Suprapubic skin (tissue), 4 donors: Measurements from ENCODE around the gene CCT6B. TPM values are rescaled to one million over a fixed set of nuclear protein-coding genes. Genes with fewer than 3 reads are reported as not detected.
"Not testable (repeated sequence)": the region's sequence is repeated elsewhere in the genome, so short reads cannot be mapped to it uniquely, and the experiment has no call there.

Experiments
- DNase-seq, 2 donors: peaks; one replicate each; pipeline ENCODE4 v3.0.0-alpha.2; 2019; ENCODE audit warnings: low spot score in 2 of 2
- H3K27ac ChIP-seq: fragments of 200-600 bp; sonication (generic); one replicate; pipeline ENCODE4 v1.5.1; 2019
- H3K27me3 ChIP-seq: fragments of 200-600 bp; sonication (generic); one replicate; pipeline ENCODE4 v1.5.1; 2019
- H3K36me3 ChIP-seq: fragments of 200-600 bp; sonication (generic); one replicate; pipeline ENCODE4 v1.5.1; 2019
- H3K4me1 ChIP-seq: fragments of 200-600 bp; sonication (generic); one replicate; pipeline ENCODE4 v1.5.1; 2019
- H3K4me3 ChIP-seq: fragments of 200-600 bp; sonication (generic); one replicate; pipeline ENCODE4 v1.5.1; 2019; ENCODE audit warnings: mild to moderate bottlenecking
- H3K9me3 ChIP-seq: fragments of 200-600 bp; sonication (generic); one replicate; pipeline ENCODE4 v1.5.1; 2019
- EP300 ChIP-seq: sonication (generic); formaldehyde crosslinking; IDR thresholded peaks from one replicate; pipeline ENCODE4 v1.6.1; 2017; ENCODE audit warnings: antibody characterized with exemption
- POLR2A ChIP-seq, 2 donors: fragments of 450-650 bp; IDR thresholded peaks; one replicate each; pipeline ENCODE4 v1.6.1; 2017; ENCODE audit warnings: antibody characterized with exemption in 2 of 2, mild to moderate bottlenecking in 2 of 2, moderate library complexity in 2 of 2
- POLR2AphosphoS5 ChIP-seq, 3 donors: sonication (generic); formaldehyde crosslinking; IDR thresholded peaks; one replicate each; pipeline ENCODE4 v1.6.1; 2017; ENCODE audit warnings: antibody characterized with exemption in 3 of 3
- WGBS: methylation state at CpG from one replicate; pipeline ENCODE4 v1.1.5; 2018; 5-methylcytosine and 5-hydroxymethylcytosine counted together
- total RNA-seq, 4 donors: library from RNA; depleted of rRNA; stranded (reverse); fragments of >200 nt; gene quantifications; one replicate each; pipeline ENCODE4 v1.1.0, GENCODE V29; 2016
- TF ChIP-seq, protein P1 (sequence below), 2 donors: fragments of 200-600 bp in 1 of 2; fragments of 450-650 bp in 1 of 2; sonication (generic) in 1 of 2; IDR thresholded peaks; one replicate each; pipeline ENCODE4 v1.5.1; 2016 to 2019; ENCODE audit warnings: antibody characterized with exemption in 2 of 2, mild to moderate bottlenecking in 1 of 2, moderate library complexity in 1 of 2

Gene CCT6B
- total RNA-seq, 4 donors from 2014 or later = 0.49 to 3.3 (median 1.5) TPM

DNA sequence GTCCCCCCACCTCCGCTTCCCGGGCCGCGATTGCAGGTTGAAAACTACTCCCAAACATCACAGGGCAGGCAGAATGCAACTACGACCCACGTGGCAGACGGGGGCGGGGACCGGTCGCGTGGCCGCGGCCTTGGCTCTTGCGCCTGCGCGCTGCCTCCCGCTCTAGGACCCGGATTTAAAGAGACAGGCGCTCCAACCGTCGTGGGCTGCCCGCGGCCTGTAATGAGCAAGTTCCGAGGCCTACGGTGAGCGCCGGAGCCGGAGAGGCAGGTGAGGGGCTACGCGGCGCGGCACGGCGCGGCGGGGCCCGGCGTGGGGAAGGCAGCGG, 19.1 kb upstream of the CCT6B start, which contains the start of gene LIG3:
TSS of gene LIG3 (plus strand) at position 160 of the 328 bp plus-strand sequence. CDS start 2,494 bp downstream, outside the sequence.
- no peaks in the 10 kb centered on the region for H3K27me3 ChIP-seq
- TF ChIP-seq POLR2A (IDR thresholded peaks at IDR 0.05) (no peak), POLR2AphosphoS5 (IDR thresholded peaks at IDR 0.05) (peak in 2 of 3 donors; percentile 13 to 51), EP300 (no peak)
- TF ChIP-seq, protein P1, sequence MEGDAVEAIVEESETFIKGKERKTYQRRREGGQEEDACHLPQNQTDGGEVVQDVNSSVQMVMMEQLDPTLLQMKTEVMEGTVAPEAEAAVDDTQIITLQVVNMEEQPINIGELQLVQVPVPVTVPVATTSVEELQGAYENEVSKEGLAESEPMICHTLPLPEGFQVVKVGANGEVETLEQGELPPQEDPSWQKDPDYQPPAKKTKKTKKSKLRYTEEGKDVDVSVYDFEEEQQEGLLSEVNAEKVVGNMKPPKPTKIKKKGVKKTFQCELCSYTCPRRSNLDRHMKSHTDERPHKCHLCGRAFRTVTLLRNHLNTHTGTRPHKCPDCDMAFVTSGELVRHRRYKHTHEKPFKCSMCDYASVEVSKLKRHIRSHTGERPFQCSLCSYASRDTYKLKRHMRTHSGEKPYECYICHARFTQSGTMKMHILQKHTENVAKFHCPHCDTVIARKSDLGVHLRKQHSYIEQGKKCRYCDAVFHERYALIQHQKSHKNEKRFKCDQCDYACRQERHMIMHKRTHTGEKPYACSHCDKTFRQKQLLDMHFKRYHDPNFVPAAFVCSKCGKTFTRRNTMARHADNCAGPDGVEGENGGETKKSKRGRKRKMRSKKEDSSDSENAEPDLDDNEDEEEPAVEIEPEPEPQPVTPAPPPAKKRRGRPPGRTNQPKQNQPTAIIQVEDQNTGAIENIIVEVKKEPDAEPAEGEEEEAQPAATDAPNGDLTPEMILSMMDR (IDR thresholded peaks at IDR 0.05) = no peak
- peaks cover 31% of the 10 kb centered on the region for H3K4me1 ChIP-seq
- H3K9me3 ChIP-seq = no peaks in the 10 kb centered on the region
- peak within 1 kb of the TSS; percentile 86 for H3K4me3 ChIP-seq
- DNase-seq = peak; percentile 95 to 96
- peak within 1 kb of the TSS; percentile 98 for H3K27ac ChIP-seq
- H3K36me3 ChIP-seq = no peaks in the 10 kb centered on the region
- 0% methylated on average over 19 of the region's 39 CpGs for WGBS

DNA sequence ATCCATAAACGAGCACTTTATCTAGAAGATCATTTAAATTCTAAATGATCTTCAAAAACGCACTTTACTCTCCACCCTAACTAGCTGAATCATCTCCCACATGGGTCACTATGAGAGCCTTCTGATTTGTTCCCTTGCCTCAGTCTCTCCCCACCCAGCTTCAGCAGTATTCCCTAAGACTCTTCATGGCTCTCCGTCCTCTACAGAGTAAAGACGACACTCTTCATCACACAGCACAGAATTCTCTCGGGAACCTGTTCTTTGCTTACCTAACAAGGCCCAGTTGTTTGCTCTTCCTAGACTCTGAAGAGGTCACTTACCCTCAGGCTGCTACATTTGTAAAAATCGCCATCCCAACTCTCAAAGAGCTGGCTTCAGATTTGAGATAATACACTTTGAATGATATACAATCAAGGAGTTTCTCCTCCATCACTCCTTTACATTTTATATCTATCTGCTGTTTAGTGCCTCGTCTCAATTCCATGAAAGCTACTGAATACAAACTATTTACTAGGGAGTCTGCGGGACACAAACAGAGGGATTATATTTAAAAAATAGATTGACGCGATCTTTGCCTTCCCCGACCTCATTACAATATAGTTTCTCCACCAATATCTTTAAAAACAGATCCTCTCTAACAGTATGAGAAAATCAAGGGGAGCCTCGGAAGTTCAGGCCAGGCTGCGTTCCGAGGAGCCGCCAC, 18.5 kb upstream of the CCT6B start:
- WGBS = 11% methylated on average over 15 of the region's 15 CpGs
- no peak for TF ChIP-seq EP300
- TF ChIP-seq POLR2A (IDR thresholded peaks at IDR 0.05) = no peak
- TF ChIP-seq POLR2AphosphoS5 (IDR thresholded peaks at IDR 0.05) = no peak
- TF ChIP-seq, protein P1 (IDR thresholded peaks at IDR 0.05) = no peak

DNA sequence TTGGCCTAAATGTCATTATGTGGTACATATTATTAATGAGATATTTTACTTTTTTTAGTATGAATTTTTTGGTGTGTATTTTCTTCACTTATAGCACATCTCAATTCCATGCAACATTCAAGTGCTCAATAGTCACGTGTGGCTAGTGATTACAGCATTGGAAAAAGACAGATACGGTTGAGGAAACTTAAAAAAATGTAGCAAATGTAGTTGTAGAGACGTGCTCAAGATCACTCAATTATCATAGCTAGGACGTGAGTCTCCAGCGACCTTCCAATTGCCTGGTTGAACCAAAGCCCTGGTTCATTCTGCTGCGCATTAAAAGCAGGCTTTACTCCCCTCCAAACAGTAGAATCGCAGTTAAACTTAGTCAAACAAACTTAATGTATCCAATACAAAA, 17.9 kb upstream of the CCT6B start:
- 87% methylated on average over 7 of the region's 7 CpGs for WGBS
- H3K4me3 ChIP-seq = no peak overlapping the region
- no peak for TF ChIP-seq EP300
- TF ChIP-seq, protein P1 (IDR thresholded peaks at IDR 0.05) = no peak
- no peak for DNase-seq
- H3K36me3 ChIP-seq = no peaks in the 10 kb centered on the region
- peaks cover 31% of the 10 kb centered on the region for H3K4me1 ChIP-seq
- no peak overlapping the region for H3K27ac ChIP-seq
- H3K9me3 ChIP-seq = no peaks in the 10 kb centered on the region
- no peaks in the 10 kb centered on the region for H3K27me3 ChIP-seq

More for the DNA sequence above, 18.5 kb upstream of the CCT6B start:
- no peaks in the 10 kb centered on the region for H3K27me3 ChIP-seq
- no peaks in the 10 kb centered on the region for H3K9me3 ChIP-seq
- H3K36me3 ChIP-seq = no peaks in the 10 kb centered on the region
- peak overlapping the region; percentile 86 for H3K4me3 ChIP-seq
- peaks cover 31% of the 10 kb centered on the region for H3K4me1 ChIP-seq
- no peak for DNase-seq
- peak overlapping the region; percentile 98 for H3K27ac ChIP-seq

DNA sequence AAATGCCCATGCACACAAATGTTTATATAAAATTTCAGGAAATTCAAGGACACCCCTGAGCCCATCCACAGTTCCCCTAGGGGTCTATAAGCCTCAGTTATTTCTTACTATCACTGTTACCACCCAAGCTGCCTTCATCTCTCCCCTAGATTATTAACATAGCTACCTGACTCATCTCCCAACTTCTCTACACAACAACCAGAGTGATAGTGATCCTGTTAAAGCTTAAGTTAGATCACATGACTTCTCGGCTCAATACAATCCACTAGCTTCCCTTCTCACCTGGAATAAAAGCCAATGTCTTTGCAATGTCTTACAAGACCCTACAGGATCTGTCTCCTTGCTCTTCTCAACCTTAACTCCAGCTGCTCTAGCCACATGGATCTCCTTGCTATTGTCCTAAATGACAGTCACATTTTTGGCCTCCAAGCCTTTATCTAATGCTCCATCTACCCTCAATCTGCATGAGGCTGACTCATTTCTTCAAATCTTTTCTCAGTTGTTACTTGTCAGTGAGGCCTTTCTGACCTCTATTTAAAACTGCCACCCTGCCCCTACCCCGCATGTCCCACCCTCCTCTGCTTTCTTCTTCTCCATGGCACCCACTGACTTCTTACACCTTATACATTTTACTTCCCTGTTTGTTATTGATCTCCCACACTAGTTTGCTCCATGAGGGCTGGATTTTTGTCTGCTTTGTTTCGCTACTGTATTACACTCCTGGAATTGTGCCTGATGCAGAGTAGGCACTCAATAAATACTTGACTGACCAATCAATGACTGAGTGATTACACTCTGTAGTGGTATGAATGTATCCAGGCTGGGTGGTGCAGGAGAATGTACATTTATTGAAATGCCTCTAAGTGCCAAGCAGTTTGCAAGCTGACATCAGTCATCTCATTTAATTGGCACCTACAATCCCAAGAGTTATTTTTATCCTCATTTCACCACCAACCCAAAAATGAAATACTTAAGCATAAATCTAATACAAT, 13.8 kb upstream of the CCT6B start:
- Histone ChIP-seq H3K36me3 (no peaks in the 10 kb centered on the region), H3K4me1 (peaks cover 10% of the 10 kb centered on the region), H3K27me3 (no peaks in the 10 kb centered on the region), H3K4me3 (no peak overlapping the region), H3K27ac (no peak overlapping the region), H3K9me3 (no peaks in the 10 kb centered on the region)
- TF ChIP-seq EP300 (no peak), POLR2A (IDR thresholded peaks at IDR 0.05) (no peak), POLR2AphosphoS5 (IDR thresholded peaks at IDR 0.05) (no peak)
- DNase-seq = no peak
- 82% methylated on average over 3 of the region's 3 CpGs for WGBS

DNA sequence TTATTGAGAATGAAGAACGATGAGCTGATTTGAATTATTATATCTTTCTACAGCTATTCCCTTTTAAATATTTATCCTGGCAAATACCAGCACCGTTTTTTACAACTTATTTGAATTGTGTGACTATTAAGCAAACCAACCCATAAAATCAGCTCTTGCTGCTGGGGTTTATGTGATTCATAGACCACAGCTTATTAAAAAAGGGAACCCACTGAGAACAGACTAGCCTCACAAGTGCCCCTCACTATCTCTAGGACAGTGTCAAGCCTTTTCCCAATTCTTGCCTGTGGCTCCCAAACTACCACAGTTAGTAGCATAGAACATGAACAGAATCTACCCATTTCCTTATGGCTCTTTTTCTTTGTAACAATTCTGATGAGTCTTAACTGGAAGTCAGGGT, 12.9 kb upstream of the CCT6B start:
- peaks cover under 1% of the 10 kb centered on the region for H3K4me1 ChIP-seq
- no peak overlapping the region for H3K4me3 ChIP-seq
- TF ChIP-seq POLR2A (IDR thresholded peaks at IDR 0.05) (no peak), EP300 (no peak)
- H3K27ac ChIP-seq = no peak overlapping the region
- H3K27me3 ChIP-seq = no peaks in the 10 kb centered on the region
- H3K36me3 ChIP-seq = peaks cover 5% of the 10 kb centered on the region
- no peak for DNase-seq
- H3K9me3 ChIP-seq = no peaks in the 10 kb centered on the region
- 64% methylated on average over 2 of the region's 2 CpGs for WGBS

DNA sequence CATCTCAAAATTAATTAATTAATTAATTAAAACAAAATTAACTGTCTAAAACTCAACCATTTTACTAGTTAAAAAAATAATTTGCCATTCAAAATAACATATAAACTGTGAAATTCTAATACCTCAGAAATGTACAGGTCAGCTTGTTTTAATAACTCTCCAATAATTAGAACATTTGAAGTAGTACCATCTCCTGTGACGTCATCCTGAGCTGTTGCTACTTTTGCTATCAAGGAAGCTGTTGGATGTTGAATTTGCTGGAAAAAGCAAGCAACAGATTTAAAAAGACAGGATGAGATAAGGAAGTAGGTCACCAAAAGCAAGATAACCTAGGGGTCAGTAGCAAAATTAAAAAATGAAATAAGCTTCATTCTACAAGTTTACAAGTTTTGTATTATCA, 2.8 kb downstream of the CCT6B start:
- no peak overlapping the region for H3K27ac ChIP-seq
- H3K4me1 ChIP-seq = peaks cover 23% of the 10 kb centered on the region
- 81% methylated on average over 1 of the region's 1 CpG for WGBS
- H3K4me3 ChIP-seq = no peak overlapping the region
- no peaks in the 10 kb centered on the region for H3K27me3 ChIP-seq
- H3K36me3 ChIP-seq = no peaks in the 10 kb centered on the region
- no peak for DNase-seq
- H3K9me3 ChIP-seq = no peaks in the 10 kb centered on the region
- TF ChIP-seq EP300 (no peak), POLR2AphosphoS5 (IDR thresholded peaks at IDR 0.05) (no peak), POLR2A (IDR thresholded peaks at IDR 0.05) (no peak)
- TF ChIP-seq, protein P1 (IDR thresholded peaks at IDR 0.05) = no peak

DNA sequence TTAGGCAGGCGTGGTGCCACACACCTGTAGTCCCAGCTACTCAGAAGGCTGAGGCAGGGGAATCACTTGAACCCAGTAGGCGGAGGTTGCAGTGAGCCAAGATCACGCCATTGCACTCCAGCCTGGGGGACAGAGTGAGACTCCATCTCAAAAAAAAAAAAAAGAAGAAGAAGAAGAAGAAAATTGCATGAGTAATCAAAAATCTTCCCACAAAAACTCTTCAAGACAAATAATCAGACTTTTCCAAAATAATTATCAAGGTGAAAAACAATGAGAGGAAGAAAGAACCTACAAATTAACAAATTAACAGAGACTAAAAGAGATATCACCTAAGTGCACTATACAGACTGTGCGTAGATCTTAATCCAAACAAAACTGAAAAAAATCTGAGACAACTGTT, 10.5 kb downstream of the CCT6B start:
- not testable (repeated sequence) for H3K36me3 ChIP-seq, H3K4me1 ChIP-seq, H3K27ac ChIP-seq, H3K4me3 ChIP-seq, DNase-seq, H3K27me3 ChIP-seq, H3K9me3 ChIP-seq
- 89% methylated on average over 4 of the region's 4 CpGs for WGBS
